Panc1 (cell line): ENCODE measurements around the gene EIF4EBP3.

Source experiments
- POLR2AphosphoS5 ChIP-seq: IDR thresholded peaks from 2 replicates; pipeline ENCODE4 v1.6.1; 2012; ENCODE audit warnings: mild to moderate bottlenecking, low read depth, low read length, moderate library complexity
- SIN3A ChIP-seq: IDR thresholded peaks from 2 replicates; pipeline ENCODE4 v1.6.1; 2012; ENCODE audit warnings: low read depth, mild to moderate bottlenecking, low read length, moderate library complexity, borderline replicate concordance; ENCODE audit not compliant: insufficient read depth
- TF ChIP-seq, protein P1 (sequence below): fragments of 450-650 bp; IDR thresholded peaks from 2 replicates; pipeline ENCODE4 v1.5.1; 2017; ENCODE audit warnings: mild to moderate bottlenecking

DNA sequence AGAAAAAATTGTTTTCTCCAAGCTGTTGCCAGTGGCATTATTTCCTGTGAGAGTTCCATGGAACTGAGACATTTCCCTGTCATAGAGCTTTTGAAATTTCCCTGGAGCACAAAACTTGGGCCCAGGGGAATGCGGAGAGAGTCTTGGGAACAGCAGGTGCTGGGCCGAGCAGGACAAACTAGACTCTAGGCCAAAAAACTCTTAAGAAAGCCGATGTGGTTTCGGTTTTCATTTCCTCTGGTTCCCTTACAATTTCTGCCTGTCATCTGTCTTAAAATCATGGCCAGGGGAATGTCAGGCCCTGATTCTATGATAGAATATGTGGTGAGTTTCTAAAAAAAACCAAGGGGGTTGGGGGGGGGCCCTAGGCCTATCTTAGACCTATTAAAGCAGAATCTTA, 21.7 kb downstream of the EIF4EBP3 start:
- TF ChIP-seq, protein P1, sequence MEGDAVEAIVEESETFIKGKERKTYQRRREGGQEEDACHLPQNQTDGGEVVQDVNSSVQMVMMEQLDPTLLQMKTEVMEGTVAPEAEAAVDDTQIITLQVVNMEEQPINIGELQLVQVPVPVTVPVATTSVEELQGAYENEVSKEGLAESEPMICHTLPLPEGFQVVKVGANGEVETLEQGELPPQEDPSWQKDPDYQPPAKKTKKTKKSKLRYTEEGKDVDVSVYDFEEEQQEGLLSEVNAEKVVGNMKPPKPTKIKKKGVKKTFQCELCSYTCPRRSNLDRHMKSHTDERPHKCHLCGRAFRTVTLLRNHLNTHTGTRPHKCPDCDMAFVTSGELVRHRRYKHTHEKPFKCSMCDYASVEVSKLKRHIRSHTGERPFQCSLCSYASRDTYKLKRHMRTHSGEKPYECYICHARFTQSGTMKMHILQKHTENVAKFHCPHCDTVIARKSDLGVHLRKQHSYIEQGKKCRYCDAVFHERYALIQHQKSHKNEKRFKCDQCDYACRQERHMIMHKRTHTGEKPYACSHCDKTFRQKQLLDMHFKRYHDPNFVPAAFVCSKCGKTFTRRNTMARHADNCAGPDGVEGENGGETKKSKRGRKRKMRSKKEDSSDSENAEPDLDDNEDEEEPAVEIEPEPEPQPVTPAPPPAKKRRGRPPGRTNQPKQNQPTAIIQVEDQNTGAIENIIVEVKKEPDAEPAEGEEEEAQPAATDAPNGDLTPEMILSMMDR = no peak
- no peak for TF ChIP-seq SIN3A
- TF ChIP-seq POLR2AphosphoS5 = no peak
